Measurements from ENCODE around the gene ISCA2. TPM values are rescaled to one million over a fixed set of nuclear protein-coding genes. Genes with fewer than 3 reads are reported as not detected.
"Not testable (repeated sequence)": the region's sequence is repeated elsewhere in the genome, so short reads cannot be mapped to it uniquely, and the experiment has no call there.

The ISCA2 gene, protein sequence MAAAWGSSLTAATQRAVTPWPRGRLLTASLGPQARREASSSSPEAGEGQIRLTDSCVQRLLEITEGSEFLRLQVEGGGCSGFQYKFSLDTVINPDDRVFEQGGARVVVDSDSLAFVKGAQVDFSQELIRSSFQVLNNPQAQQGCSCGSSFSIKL
- polyA plus RNA-seq (2013, experiment 1 of 2) = 36.8 TPM
- polyA plus RNA-seq (2013, experiment 2 of 2) = 34.3 TPM

- peak within 1 kb of the TSS; percentile 81 for H3K18ac ChIP-seq (ENCODE audit: low read length)
- H3K4me2 ChIP-seq (ENCODE audit: low read length) = peak within 1 kb of the TSS; percentile 83
- H4K5ac ChIP-seq (ENCODE audit: low read length) = no peak within 1 kb of the TSS
- no peaks in the 10 kb centered on the region for H3K27me3 ChIP-seq (ENCODE audit: insufficient read depth, low read length, poor library complexity)
- no CpG with 5 or more reads among the region's 73 CpGs for WGBS (ENCODE audit: extremely low coverage, insufficient coverage, low lambda C conversion rate)
- no peaks in the 10 kb centered on the region for H3K36me3 ChIP-seq (ENCODE audit: control insufficient read depth, insufficient read depth, low read length)
- H2BK120ac ChIP-seq (ENCODE audit: low read depth, low read length) = no peak within 1 kb of the TSS
- peak within 1 kb of the TSS; percentile 98 for H3K23ac ChIP-seq (ENCODE audit: low read length)
- H3K9ac ChIP-seq (ENCODE audit: low read length) = peak within 1 kb of the TSS; percentile 94
- H3K79me2 ChIP-seq (ENCODE audit: control insufficient read depth, insufficient read depth, low read length) = peaks cover 21% of the 10 kb centered on the region
- DNase-seq = peak; percentile 100
- H3K4me1 ChIP-seq (ENCODE audit: control insufficient read depth, low read depth, low read length) = peaks cover 5% of the 10 kb centered on the region
- H4K8ac ChIP-seq (ENCODE audit: low read depth, low read length) = no peak within 1 kb of the TSS
- no peak within 1 kb of the TSS for H2BK15ac ChIP-seq (replicated peaks; ENCODE audit: low read depth)
- H3K4me3 ChIP-seq (ENCODE audit: low read length) = peak within 1 kb of the TSS; percentile 89
- peak within 1 kb of the TSS; percentile 96 for H3K56ac ChIP-seq (ENCODE audit: low read length)
- H3K4ac ChIP-seq (ENCODE audit: low read depth, low read length) = peak within 1 kb of the TSS; percentile 19
- peak within 1 kb of the TSS; percentile 97 for H3K27ac ChIP-seq (ENCODE audit: low read depth, low read length)
- no peak within 1 kb of the TSS for H2AK5ac ChIP-seq (ENCODE audit: low read length)
- peaks cover 28% of the 10 kb centered on the region for H3K79me1 ChIP-seq (ENCODE audit: low read length)
- H2BK5ac ChIP-seq (ENCODE audit: low read length) = peak within 1 kb of the TSS; percentile 77
These were observed at the start of gene ISCA2 for GRCh38 chr14:74493343-74494261. Gene ISCA2 (plus strand): TSS chr14:74493765. CDS start chr14:74493775, 10 bp downstream.

- H3K27me3 ChIP-seq (ENCODE audit: insufficient read depth, low read length, poor library complexity) = no peaks in the 10 kb centered on the region
- H3K56ac ChIP-seq (ENCODE audit: low read length) = no peak overlapping the region
- peaks cover 6% of the 10 kb centered on the region for H3K4me1 ChIP-seq (ENCODE audit: control insufficient read depth, low read depth, low read length)
- H3K9ac ChIP-seq (ENCODE audit: low read length) = no peak overlapping the region
- peak; percentile 83 for DNase-seq
- no peak overlapping the region for H2BK120ac ChIP-seq (ENCODE audit: low read depth, low read length)
- no peak overlapping the region for H4K8ac ChIP-seq (ENCODE audit: low read depth, low read length)
- no peak overlapping the region for H2BK5ac ChIP-seq (ENCODE audit: low read length)
- no peaks in the 10 kb centered on the region for H3K79me1 ChIP-seq (ENCODE audit: low read length)
- no peaks in the 10 kb centered on the region for H3K79me2 ChIP-seq (ENCODE audit: control insufficient read depth, insufficient read depth, low read length)
- no peak overlapping the region for H4K5ac ChIP-seq (ENCODE audit: low read length)
- H2BK15ac ChIP-seq (replicated peaks; ENCODE audit: low read depth) = no peak overlapping the region
- H3K18ac ChIP-seq (ENCODE audit: low read length) = no peak overlapping the region
- no peak overlapping the region for H3K4ac ChIP-seq (ENCODE audit: low read depth, low read length)
- no peak overlapping the region for H3K4me3 ChIP-seq (ENCODE audit: low read length)
- no peak overlapping the region for H3K4me2 ChIP-seq (ENCODE audit: low read length)
- no peak overlapping the region for H3K23ac ChIP-seq (ENCODE audit: low read length)
- no peak overlapping the region for H3K27ac ChIP-seq (ENCODE audit: low read depth, low read length)
- no peaks in the 10 kb centered on the region for H3K36me3 ChIP-seq (ENCODE audit: control insufficient read depth, insufficient read depth, low read length)
- no peak overlapping the region for H2AK5ac ChIP-seq (ENCODE audit: low read length)
- no CpG with 5 or more reads among the region's 3 CpGs for WGBS (ENCODE audit: extremely low coverage, insufficient coverage, low lambda C conversion rate)
These were observed 48.7 kb upstream of the ISCA2 start for GRCh38 chr14:74444866-74445265.

GRCh38 chr14:74454397-74454796 is 39.2 kb upstream of the ISCA2 start:
- not testable (repeated sequence) for H3K79me2 ChIP-seq (ENCODE audit: control insufficient read depth, insufficient read depth, low read length); H4K8ac ChIP-seq (ENCODE audit: low read depth, low read length); H3K56ac ChIP-seq (ENCODE audit: low read length); H2BK120ac ChIP-seq (ENCODE audit: low read depth, low read length); H2AK5ac ChIP-seq (ENCODE audit: low read length); H3K4me1 ChIP-seq (ENCODE audit: control insufficient read depth, low read depth, low read length); H3K4me2 ChIP-seq (ENCODE audit: low read length); H3K4me3 ChIP-seq (ENCODE audit: low read length); H3K27me3 ChIP-seq (ENCODE audit: insufficient read depth, low read length, poor library complexity); H3K4ac ChIP-seq (ENCODE audit: low read depth, low read length); H3K27ac ChIP-seq (ENCODE audit: low read depth, low read length); H2BK15ac ChIP-seq (replicated peaks; ENCODE audit: low read depth); H4K5ac ChIP-seq (ENCODE audit: low read length); H3K9ac ChIP-seq (ENCODE audit: low read length); H3K79me1 ChIP-seq (ENCODE audit: low read length); H3K23ac ChIP-seq (ENCODE audit: low read length); DNase-seq; H3K18ac ChIP-seq (ENCODE audit: low read length); H2BK5ac ChIP-seq (ENCODE audit: low read length); H3K36me3 ChIP-seq (ENCODE audit: control insufficient read depth, insufficient read depth, low read length)
- no CpG with 5 or more reads among the region's 5 CpGs for WGBS (ENCODE audit: extremely low coverage, insufficient coverage, low lambda C conversion rate)

DNA sequence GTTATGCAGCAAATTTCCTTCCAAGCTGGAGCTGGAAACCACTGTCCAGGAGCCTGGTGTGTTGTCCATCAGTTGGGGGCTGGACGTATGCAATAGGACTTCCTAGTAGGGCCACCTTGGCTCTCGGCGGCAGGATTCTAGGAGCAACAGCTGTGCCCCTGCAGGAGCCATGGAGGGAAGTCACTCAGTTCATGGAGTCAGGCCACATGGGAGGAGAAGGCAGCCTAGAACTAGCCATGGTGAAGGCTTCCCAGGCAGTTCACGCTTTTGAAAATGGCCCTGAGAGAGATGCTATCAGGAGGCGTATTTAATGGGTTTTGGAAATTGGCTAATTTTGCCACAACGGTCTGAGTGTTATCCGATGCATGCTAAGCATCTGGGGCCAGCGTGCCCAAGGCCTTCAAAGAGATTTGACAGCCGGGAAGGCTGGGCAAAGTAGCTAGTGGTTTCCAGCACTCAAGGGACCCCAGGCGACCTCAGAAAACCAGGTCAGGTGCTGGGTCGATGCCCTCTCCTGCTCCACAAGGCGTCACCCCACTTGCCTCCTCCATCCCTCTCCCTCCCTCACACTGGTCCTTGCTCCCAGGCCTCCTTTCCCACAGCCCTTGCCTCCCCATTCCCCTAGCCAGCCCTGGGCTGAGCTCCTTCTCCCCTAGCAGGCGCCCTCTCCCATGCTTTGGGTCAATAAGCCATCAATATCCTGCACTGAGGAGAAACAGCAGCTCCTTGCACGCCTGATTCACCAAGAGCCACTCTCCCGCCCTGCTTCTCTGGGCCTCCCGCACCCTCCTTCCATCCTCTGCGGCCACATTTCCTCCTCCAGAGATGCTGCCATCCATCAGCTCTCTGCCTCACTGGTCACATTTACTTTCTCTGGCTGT is 36.6 kb upstream of the ISCA2 start:
- Histone ChIP-seq H3K18ac (ENCODE audit: low read length) (no peak overlapping the region), H2BK15ac (replicated peaks; ENCODE audit: low read depth) (no peak overlapping the region), H3K27ac (ENCODE audit: low read depth, low read length) (no peak overlapping the region), H3K9ac (ENCODE audit: low read length) (no peak overlapping the region), H3K56ac (ENCODE audit: low read length) (peak overlapping the region; percentile 9), H4K8ac (ENCODE audit: low read depth, low read length) (no peak overlapping the region), H3K23ac (ENCODE audit: low read length) (no peak overlapping the region), H4K5ac (ENCODE audit: low read length) (no peak overlapping the region), H3K79me2 (ENCODE audit: control insufficient read depth, insufficient read depth, low read length) (no peaks in the 10 kb centered on the region), H3K4ac (ENCODE audit: low read depth, low read length) (no peak overlapping the region), H3K79me1 (ENCODE audit: low read length) (no peaks in the 10 kb centered on the region), H3K4me3 (ENCODE audit: low read length) (no peak overlapping the region), H3K4me2 (ENCODE audit: low read length) (no peak overlapping the region), H3K36me3 (ENCODE audit: control insufficient read depth, insufficient read depth, low read length) (no peaks in the 10 kb centered on the region), H3K27me3 (ENCODE audit: insufficient read depth, low read length, poor library complexity) (no peaks in the 10 kb centered on the region), H2BK5ac (ENCODE audit: low read length) (no peak overlapping the region), H2AK5ac (ENCODE audit: low read length) (peak overlapping the region; percentile 62), H2BK120ac (ENCODE audit: low read depth, low read length) (no peak overlapping the region), H3K4me1 (ENCODE audit: control insufficient read depth, low read depth, low read length) (no peaks in the 10 kb centered on the region)
- WGBS (ENCODE audit: extremely low coverage, insufficient coverage, low lambda C conversion rate) = no CpG with 5 or more reads among the region's 17 CpGs
- no peak for DNase-seq

GRCh38 chr14:74457565-74457895 is 36.0 kb upstream of the ISCA2 start:
- Histone ChIP-seq H4K5ac (ENCODE audit: low read length) (no peak overlapping the region), H2BK120ac (ENCODE audit: low read depth, low read length) (no peak overlapping the region), H2AK5ac (ENCODE audit: low read length) (no peak overlapping the region), H3K9ac (ENCODE audit: low read length) (no peak overlapping the region), H3K4me2 (ENCODE audit: low read length) (no peak overlapping the region), H3K36me3 (ENCODE audit: control insufficient read depth, insufficient read depth, low read length) (no peaks in the 10 kb centered on the region), H3K27me3 (ENCODE audit: insufficient read depth, low read length, poor library complexity) (no peaks in the 10 kb centered on the region), H3K4me1 (ENCODE audit: control insufficient read depth, low read depth, low read length) (no peaks in the 10 kb centered on the region), H3K56ac (ENCODE audit: low read length) (peak overlapping the region; percentile 9), H3K79me1 (ENCODE audit: low read length) (no peaks in the 10 kb centered on the region), H4K8ac (ENCODE audit: low read depth, low read length) (no peak overlapping the region), H3K18ac (ENCODE audit: low read length) (no peak overlapping the region), H3K4me3 (ENCODE audit: low read length) (no peak overlapping the region), H2BK5ac (ENCODE audit: low read length) (no peak overlapping the region), H3K4ac (ENCODE audit: low read depth, low read length) (no peak overlapping the region), H3K23ac (ENCODE audit: low read length) (no peak overlapping the region), H3K27ac (ENCODE audit: low read depth, low read length) (no peak overlapping the region), H3K79me2 (ENCODE audit: control insufficient read depth, insufficient read depth, low read length) (no peaks in the 10 kb centered on the region), H2BK15ac (replicated peaks; ENCODE audit: low read depth) (no peak overlapping the region)
- no CpG with 5 or more reads among the region's 4 CpGs for WGBS (ENCODE audit: extremely low coverage, insufficient coverage, low lambda C conversion rate)
- DNase-seq = no peak
